GM18498 (cell line): Measurements from ENCODE around the gene ZNF536.

Experiments
- ATAC-seq: cut with Tn5 transposase; IDR thresholded peaks from one replicate; pipeline ENCODE4 v1.9.1; 2021; ENCODE audit warnings: mild to moderate bottlenecking, moderate library complexity; ENCODE audit not compliant: unreplicated experiment

Gene ZNF536

DNA sequence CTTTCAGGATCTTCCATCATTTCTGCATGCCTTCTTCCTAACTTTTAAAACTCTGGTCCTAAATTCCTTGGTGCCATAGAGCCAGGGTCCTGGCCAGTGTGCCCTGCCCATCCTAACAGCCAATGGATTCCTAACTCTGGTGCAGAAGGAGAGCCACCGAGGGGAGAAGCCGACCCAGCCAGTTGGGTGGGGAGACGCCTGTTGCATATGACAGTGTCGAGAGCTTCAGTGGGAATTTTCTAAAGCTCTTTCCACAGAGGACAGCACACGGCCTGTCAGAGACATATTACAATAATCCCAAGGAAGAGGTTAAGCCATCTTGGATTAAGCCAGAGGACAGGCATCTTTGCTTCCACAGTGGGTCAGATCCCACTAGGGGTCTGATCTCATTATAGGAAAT is 180.4 kb downstream of the ZNF536 start:
- ATAC-seq = no peak

DNA sequence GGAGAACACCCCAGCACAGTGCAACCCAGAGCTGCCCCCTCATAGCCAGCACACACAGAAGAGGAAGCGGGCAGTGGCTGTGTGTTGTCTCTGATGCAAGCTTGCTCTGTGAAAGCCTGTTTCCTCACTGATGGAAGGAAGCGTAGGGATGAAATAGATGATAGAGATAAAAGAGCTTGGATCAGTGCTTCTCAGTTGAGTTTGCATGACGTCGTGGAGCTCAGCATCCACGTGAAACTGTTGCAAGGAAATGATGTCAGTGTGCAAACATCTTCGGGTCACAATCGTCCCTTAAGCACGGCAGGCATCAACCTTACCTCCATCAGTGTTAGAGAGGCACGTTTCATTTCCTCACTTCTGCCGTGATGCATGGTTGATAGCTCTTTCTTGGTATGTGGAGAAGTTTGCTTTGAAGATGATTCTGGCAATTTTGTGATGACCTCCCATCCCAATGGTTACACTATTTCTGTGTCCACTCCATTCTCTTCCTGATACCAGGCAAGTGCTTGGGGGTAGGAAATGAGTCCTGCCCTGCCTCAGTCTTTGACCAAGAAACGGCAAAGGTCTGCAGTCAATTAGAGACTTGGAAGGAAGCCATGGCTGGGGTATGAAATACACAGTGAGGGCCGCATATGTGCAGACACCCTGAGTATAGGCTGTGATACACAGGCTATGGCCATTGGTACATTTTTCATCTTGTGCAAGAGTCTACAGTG is 183.0 kb downstream of the ZNF536 start:
- ATAC-seq = no peak

DNA sequence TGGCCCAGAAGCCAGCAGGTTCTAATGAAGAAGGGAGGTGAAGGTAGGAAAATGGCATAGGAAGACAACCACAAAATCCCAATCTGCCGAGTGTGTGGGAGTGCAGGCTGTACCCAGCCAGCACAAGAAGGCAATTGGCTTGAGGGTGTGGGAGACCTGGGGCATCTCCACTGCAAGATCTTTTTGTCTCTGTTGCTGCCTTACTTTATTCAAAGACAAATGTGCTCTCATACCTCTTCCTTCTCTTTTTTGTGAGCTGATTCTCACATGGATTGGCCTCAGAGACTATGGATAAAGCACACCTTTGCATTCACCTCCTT is 183.6 kb downstream of the ZNF536 start:
- ATAC-seq = no peak

DNA sequence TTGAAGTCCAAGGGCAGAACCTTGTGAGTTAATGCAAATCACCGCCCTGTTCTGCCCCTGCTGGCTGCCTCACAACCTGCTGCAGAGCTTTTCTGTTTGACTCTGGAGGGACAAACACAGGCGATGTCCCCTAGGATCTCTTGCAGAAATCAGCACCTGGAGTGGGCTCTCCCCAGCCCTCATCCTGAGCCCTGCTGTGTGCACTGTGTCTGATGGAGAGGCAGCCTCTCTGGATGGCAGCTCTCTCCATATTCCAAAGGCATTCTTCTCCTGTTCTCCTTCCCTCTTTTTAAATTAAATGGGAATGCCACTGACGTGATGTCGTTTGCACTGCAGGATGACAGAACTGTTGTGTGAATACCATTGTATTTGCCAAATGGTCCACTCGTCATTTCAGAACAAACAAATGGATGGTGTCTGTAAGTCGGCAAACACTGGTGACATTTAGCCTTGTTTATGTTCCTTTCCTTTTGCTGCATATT is 184.1 kb downstream of the ZNF536 start:
- ATAC-seq = no peak

DNA sequence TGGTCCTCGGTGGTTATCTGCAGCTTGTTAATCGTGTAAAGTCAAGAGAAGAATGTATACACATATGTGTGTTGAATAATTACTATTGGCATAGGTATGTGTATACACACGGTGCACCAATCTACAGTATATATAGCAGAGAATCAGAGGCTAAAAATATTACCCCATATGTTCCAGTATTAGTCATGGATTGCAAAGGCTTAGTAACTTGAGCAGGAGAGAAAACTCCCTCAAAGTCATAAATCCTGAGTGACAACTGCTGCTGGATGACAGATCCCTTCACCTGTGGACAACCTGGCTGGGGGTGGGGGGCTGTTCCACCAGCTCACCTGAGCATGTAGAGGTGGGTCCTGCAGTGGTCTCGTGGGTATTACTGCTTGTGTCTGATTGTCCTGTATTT is 185.0 kb downstream of the ZNF536 start:
- no peak for ATAC-seq

DNA sequence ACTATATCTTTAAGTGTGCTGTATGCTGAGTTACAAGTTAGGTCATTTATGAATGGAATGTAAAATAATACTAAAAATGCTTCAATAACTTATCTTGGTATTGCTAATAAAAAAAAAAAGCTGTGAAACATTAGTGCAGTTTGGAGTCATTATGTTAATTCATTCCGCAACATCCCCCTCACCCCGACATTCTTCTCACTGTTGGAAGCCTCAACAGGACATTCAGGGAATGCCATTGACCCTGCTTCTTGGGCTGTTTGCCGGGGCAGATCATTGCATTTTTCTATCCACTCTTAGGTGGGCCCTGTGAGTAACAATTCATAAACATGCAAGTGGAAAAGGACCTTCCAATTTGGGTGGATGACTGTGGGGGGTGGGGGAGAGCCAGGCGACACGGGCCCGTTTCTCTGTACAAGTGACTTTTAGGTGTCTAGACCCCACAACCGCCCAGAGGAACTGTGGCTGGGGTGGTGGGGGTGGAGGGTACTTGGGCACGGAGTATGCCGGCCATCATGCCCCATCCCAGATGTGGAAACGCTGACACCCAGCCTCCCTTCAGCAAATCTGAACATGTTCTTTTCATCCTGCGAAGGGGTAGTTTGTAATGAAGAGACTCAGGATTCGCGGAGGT is 185.9 kb downstream of the ZNF536 start:
- ATAC-seq = no peak

DNA sequence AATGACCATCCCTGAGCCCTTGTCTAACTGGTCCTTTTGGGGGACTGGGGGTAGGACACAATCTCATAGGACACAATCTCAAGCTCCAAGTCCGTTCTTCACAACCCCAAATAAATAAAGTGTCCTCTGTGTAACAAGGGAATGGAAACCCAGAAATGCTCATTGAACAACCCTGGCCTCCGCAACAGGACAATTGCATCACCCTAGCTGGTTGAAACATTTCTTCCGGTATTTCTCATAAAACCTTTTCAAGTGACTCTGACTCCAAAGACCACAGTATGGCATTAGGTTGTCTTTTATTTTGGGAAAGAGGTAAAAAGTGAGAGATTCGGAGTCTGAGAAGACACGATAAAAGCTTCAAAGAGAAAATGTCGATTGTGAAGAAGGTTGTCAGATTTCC is 186.6 kb downstream of the ZNF536 start:
- no peak for ATAC-seq

DNA sequence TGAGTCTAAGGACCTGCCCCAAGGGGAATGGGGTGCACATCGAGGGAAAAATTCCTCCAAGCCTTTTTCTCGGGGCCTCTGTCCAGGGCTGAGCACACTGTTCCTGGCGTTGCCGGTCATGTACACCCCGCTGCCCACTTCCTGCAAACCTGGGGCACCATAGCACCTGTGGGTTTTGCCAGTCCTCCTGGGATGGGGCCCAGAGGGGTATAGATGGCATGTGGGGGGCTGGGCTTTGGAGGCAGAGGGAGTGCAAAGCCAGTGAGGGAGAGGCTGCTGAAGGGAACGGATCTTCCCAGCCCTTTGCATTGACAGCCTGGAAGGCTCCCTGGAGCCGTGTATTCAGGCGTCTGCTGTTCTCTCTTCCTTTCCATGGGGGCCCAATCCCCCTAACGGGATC is 187.3 kb downstream of the ZNF536 start:
- ATAC-seq = no peak

DNA sequence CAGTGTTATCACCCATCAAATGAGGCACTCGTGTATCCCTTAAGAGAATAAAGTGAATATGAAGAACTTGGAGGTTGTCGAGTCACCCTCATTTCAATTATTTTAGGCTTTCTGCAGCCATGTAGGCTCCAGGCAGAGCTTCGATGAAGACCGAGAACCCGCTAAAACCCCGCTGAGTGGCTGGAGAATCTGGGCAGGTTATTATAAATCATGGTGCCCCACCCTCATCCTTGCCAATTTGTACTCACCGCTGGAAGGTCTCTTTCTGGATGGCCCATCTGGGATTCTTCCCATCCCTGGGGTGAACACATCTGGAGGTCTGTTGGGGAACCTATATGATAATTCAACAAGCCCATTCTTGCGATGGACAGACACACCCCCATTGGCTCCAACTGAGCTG is 190.8 kb downstream of the ZNF536 start:
- no peak for ATAC-seq

DNA sequence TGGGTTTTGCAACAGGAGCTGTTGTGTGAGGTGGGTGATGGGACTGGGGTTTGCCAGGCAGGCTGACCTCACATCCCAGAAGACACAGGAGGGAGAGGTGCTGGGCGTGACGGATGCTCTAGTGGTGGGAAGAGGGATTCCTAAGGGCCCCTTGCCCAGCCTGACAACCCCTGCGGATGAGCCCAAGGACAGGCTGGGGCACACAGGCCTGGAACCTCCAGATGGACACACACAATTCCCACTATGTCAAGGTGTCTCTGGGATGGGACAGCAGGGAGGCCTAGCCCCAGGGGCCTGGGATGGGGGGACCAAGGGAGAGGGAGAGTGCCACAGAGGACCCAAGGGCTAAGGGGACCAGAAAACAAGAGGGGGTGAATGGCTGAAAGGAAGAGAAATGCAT is 191.5 kb downstream of the ZNF536 start:
- no peak for ATAC-seq

DNA sequence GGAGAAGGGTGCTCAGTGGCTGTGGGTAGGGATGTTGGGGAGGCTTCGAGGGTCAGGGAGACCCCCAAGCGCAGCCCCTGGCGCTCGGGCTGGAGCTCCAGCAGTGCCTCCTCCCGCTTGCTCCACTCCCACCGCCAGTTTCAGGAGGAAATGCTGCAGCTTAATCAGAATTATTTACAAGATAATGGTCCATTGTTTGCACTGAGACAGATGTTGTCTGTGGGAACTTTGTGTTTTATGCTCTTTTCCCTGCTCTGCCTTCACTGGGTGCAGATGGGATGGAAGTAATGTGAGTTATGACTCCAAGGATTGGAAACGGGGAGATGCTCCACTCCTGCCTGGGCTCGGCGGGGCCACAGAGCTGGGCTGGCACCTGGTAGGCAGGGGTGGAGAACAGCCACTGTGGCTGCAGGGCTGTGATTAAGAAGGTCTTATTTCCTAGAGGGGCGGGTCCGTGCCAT is 192.4 kb downstream of the ZNF536 start:
- ATAC-seq = no peak

DNA sequence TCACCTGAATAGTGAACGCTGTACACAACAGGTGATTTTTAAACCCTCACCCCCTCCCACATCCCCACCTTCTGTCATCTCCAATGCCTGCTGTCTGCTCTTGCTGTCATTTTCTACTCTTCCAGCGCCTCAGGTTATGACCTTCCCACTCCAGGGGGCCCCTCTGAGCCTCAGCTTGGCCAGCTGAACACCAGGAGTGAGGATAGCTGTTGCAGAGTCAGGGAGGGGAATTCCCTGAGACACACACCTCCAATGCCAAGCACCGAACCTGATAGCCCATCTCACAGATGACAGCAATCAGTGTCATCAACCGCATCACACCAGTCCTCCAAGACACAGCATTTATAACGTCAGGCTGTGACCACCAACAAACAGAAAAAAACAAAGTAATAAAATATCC is 193.5 kb downstream of the ZNF536 start:
- ATAC-seq = no peak

DNA sequence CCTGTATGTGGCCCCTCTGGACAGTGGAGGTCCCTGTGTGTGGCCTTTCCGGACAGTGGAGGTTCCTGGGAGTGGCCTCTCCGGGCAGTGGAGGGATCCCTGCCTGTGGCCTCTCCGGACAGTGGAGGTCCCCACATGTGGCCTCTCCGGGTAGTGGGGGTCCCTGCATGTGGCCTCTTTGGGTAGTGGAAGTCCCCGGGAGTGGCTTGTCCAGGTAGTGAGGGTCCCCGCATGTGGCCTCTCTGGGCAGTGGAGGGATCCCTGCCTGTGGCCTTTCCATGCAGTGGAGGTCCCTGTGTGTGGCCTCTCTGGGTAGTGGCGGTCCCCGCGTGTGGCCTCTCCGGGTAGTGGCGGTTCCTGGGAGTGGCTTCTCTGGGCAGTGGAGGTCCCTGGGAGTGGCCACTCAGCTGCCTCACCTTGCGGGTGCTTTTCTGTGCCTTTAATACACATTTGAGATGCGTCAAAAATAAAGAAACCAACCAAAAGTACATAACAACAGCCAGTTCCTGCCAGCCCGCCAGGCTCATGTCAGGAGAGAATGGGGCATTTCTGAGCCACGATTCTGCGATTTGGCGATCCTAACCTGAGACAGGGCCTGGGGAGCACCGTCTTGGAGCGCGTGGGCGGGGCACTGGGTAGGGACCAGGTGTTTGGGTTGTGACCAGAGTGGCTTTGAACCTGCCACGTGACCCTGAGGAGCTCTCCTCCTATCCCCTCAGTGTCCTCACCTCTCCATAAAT is 194.7 kb downstream of the ZNF536 start:
- no peak for ATAC-seq

DNA sequence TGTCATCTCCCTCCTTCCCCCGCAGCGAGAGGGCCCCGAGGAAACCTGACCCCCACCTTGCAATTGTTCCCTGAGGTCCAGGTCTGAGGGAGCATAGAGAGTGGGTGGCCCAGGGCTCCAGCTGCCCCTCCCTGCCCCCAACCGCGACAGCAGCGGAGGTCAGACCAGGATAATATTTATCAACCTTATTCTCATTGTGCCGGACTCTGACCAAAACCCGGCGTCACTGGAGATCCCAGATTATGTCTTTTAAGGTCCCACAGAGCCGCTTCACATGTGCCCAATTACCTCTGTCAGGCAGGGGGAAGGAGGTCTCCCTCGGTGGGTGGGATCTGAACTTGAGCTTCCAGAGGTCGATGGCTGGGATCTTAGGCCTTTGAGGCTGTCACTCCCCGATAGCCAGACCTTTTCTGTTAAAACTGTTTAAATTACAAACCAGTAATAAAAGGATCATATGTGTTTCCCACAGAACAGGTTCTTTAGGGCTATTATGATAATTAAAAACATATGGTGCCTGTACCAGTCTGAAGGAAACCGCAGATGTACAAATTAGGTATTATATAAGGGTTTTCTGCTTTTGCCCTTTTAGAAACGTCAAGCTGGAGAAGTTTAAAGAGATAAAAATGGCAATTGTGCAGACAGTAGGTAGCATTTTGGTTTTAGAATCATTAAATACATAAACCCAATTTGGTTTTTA is 195.5 kb downstream of the ZNF536 start:
- ATAC-seq = no peak

DNA sequence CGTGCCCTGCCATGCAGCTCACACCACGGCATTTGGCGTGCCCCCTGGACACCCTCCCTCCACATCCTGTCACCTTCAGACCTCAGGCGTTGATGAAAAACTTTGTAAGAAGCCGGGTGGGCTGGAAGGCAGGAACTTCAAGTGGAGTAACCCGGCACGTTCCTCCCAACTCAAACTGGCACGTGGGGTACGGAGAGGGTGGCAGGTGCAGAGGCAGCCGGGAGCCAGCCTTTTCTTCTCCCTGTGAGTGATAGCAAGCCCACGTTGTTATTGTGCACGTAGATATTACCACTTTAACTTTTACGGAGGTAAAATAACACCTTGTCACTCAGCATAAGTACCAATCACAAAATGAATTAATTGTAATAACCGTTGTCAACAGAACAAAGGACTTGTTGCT is 198.0 kb downstream of the ZNF536 start:
- no peak for ATAC-seq

DNA sequence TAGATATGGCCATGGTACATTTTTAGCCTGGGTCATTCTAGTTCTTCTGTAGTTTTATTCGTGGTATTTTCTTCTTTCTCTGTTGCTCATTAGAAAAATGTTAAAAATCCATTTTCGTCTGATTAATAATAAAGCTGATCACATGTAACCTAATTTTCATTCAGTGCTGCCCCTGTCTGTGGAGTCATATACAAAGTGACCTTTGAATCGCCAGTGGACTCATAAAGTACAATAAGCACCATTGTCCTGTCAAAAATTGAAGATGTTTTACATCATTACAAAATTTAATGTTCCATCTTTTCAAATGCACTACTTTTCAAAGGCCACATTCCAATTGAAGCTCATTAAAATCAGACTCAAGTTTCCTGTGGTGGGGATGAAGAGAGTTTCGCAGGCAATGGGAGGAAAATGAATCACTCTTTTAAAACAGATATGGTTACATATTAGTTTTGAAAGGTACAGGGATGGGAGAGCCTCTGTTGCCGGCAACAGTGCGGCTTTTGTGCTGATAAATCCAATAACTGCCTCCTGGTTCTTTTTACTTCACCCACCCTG is 205.4 kb downstream of the ZNF536 start:
- no peak for ATAC-seq

DNA sequence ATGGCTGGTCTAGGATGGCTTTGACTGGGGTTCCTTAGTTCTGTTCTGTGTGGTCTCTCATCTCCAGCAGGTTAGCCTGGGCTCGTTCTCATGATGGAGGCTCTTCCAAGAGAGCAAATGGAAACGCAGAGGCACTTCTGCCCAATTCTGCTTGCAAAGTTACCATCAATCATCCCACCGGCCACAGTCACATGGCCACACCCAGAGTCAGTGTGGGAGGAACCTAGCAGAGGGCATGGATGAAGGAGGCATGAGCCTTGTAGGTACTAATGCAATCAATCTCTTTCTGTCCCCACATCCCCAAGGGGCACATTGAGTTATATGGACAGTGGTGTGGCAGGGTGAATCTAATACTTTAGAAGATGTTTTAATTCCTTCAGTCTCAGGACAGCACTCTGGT is 207.2 kb downstream of the ZNF536 start:
- ATAC-seq = no peak

DNA sequence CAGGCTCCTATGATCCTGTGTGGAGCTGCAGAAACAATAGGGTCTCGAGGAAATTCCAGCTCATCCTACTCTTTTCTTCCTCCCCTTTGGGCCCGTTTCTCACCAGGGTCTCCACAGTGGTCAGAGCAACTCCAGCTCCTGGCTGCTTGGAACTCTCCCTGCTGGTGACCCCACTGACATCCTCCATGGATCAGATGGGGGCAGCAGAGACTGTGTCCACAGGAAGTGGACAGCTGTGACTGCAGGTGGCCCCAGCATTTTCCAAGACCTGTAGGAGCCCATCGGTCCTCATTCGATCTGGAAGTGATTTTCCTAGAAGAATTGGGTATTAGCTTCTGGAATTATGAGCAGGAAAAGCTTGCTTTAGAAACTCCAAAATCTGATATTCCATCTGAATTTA is 208.5 kb downstream of the ZNF536 start:
- ATAC-seq = no peak

DNA sequence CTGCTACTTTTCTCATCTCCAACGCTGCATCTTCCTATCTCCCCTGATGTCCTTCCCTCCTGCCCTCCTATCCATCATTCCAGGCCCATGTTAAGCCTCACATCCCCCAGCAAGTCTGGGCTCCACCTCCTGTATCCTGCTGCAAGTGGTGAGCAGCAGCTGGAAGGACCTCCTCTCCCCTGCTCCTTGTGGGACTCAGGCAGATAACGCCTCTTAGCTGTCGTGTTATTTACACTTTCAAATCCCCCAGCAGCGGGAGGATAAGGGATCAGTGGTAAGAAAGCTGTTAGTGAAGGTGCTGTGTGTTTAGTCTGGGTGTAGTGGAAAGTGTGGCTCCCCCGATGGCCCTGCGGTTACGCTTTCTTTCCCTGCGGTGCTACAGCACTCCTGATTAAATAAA is 211.9 kb downstream of the ZNF536 start:
- ATAC-seq = no peak

DNA sequence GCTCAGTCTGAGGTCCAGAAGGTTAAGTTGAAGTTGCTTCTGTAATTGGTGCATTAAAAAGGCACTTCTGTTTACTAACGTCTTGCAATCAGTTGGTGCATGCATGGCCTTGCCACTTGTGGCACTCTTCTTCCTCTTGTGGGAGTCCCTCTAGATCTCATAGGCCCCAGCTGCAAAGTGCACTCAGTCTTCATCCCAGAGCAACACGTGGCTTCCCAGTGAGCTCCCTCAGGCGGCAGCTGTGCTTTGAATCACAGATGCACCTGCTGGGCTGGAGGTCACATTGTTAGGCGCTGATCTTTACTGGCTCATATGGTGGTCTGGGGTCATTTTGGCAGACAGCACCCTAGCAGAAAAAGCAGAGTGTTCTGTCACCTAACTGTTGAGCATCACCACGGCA is 215.7 kb downstream of the ZNF536 start:
- ATAC-seq = no peak

DNA sequence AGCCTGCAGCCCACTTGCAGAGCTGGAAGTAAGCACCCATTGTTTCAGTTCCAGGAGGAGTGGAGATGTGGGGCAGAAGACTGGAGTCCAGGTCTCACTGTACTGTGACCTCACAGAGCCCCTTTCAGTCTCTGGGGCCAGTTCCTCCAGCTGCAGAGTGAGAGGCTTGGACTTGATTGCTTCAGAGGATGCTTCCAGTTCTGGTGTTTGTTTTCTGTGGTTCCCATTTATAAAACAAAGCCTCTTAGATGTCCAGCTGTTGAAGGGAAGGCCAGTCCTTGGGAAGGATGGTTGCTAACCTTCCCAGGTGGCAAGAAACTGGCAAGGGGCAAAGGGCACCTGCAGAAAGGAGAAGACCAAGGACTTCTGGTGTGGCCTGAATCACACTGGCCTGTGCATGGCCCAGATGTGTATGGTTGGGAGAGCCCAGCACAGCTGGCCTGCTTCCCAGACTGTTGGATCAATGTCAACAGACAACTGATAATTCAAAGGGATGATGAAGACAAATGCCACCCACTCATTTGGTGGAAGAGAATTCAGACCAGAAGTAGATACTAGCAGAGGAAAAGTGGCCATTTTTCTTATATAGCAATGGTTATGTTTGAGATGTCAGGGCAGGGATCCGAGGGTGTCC is 218.5 kb downstream of the ZNF536 start:
- ATAC-seq = no peak
